Measurements from ENCODE around the gene TP53I11.

GRCh38 chr11:44977493-44977984, 26.9 kb upstream of the TP53I11 start:
- TF ChIP-seq RAD21 (IDR thresholded peaks at IDR 0.05; ENCODE audit: low read depth) (peak; percentile 30; the same call in 1 of the 2 replicates), CTCF (IDR thresholded peaks at IDR 0.05 in 2 of 3, conservative IDR thresholded peaks at IDR 0.05 in 1 of 3; ENCODE audit: borderline replicate concordance in 1 of 3, insufficient read depth in 1 of 3, low read depth in 2 of 3, low read length in 2 of 3) (peak; percentile 4 to 30 (median 21); a peak in 2 of 6 replicates), EZH2phosphoT487 (IDR thresholded peaks at IDR 0.05; ENCODE audit: borderline replicate concordance) (no peak), POLR2A (IDR thresholded peaks at IDR 0.05; ENCODE audit: borderline replicate concordance, extremely low read depth, insufficient read depth, insufficient read length) (no peak), EZH2 (IDR thresholded peaks at IDR 0.05) (no peak), FOSL1 (IDR thresholded peaks at IDR 0.05; ENCODE audit: low read depth) (no peak), SIN3A (IDR thresholded peaks at IDR 0.05; ENCODE audit: low read depth) (no peak), ZBTB33 (IDR thresholded peaks at IDR 0.05; ENCODE audit: extremely low read depth, insufficient replicate concordance, low read length) (no peak), CEBPB (IDR thresholded peaks at IDR 0.05; ENCODE audit: low read depth) (no peak), ZFX (IDR thresholded peaks at IDR 0.05) (no peak), SP1 (IDR thresholded peaks at IDR 0.05; ENCODE audit: low read depth) (no peak)

Data from HCT116 (cell line).